Kidney (tissue), 14 donors: Measurements from ENCODE around the gene REM2. TPM values are rescaled to one million over a fixed set of nuclear protein-coding genes. Genes with fewer than 3 reads are reported as not detected.

ENCODE experiments used
- DNase-seq, 5 donors: peaks; one replicate each; pipeline ENCODE4 v3.0.0-alpha.2; 2013 to 2020
- FAIRE-seq: peaks from 2 replicates; lab custom pipeline; 2012; peaks lifted over from hg19 to GRCh38; lab: Jason Lieb, UNC
- H3K27ac ChIP-seq, 2 donors: one replicate each; pipeline ENCODE4 v1.7.0; 2013; ENCODE audit warnings: low read depth in 2 of 2, low read length in 2 of 2, inconsistent platforms in 1 of 2
- H3K27me3 ChIP-seq: one replicate; pipeline ENCODE4 v1.7.1; 2013; ENCODE audit warnings: low read length, inconsistent platforms; ENCODE audit not compliant: control insufficient read depth, insufficient read depth
- H3K36me3 ChIP-seq, 3 donors: one replicate each; pipeline versions ENCODE4 v1.7.0 to v1.7.1; 2013; ENCODE audit warnings: low read length in 3 of 3, control low read depth in 1 of 3, inconsistent platforms in 1 of 3; ENCODE audit not compliant: insufficient read depth in 3 of 3, control insufficient read depth in 2 of 3
- H3K4me1 ChIP-seq, 3 donors: one replicate each; pipeline versions ENCODE4 v1.7.0 to v1.7.1; 2013; ENCODE audit warnings: low read length in 3 of 3, inconsistent platforms in 1 of 3, low read depth in 1 of 3; ENCODE audit not compliant: control insufficient read depth in 2 of 3, insufficient read depth in 2 of 3
- H3K4me3 ChIP-seq, 3 donors: one replicate each; pipeline versions ENCODE4 v1.7.0 to v1.8.1; 2013; ENCODE audit warnings: low read length in 3 of 3, control low read depth in 1 of 3, inconsistent platforms in 1 of 3
- H3K9ac ChIP-seq, 3 donors: one replicate each; pipeline versions ENCODE4 v1.7.0 to v1.7.1; 2013; ENCODE audit warnings: low read length in 3 of 3, control low read depth in 1 of 3, inconsistent platforms in 1 of 3
- H3K9me3 ChIP-seq, 3 donors: one replicate each; pipeline versions ENCODE4 v1.7.0 to v1.7.1; 2013; ENCODE audit warnings: low read length in 3 of 3, control low read depth in 1 of 3, inconsistent platforms in 1 of 3; ENCODE audit not compliant: control insufficient read depth in 2 of 3, insufficient read depth in 1 of 3
- intact Hi-C: fragments of 100-400 bp; cut with DNase I; formaldehyde crosslinking; loops from one replicate; pipeline ENCODE4 v1.11.1; 2022
- polyA plus RNA-seq: library from polyadenylated mRNA; stranded (reverse); fragments of 350-450 nt; fragmentation: Illumina TruSeq; extraction: RNeasy Lipid Tissue Mini Kit (QIAGEN cat#74804); gene quantifications from one replicate; pipeline ENCODE4 v1.2.3, GENCODE V29; 2014; ENCODE audit warnings: low read depth, low replicate concordance; ENCODE audit not compliant: insufficient read depth
- total RNA-seq: library from RNA; stranded (reverse); fragmentation: NEBNext Ultra II Directional; extraction: Animal tissue kit (Norgen Biotek cat#: 25700); gene quantifications from one replicate; pipeline ENCODE4 v1.2.1, GENCODE V29; 2021
- TF ChIP-seq, protein P1 (sequence below): IDR thresholded peaks from 3 replicates; pipeline ENCODE4 v1.5.1; 2012; ENCODE audit warnings: mild to moderate bottlenecking, moderate library complexity, borderline replicate concordance; ENCODE audit not compliant: insufficient read depth; ENCODE audit errors: extremely low read depth
- donor health status: control.
- donor health status: control.
- donor health status: control.
- donor health status: control.
- donor health status: control.
- donor health status: DM: yes; HTN: yes; CAD: no.
- donor health status: Normal renal cell carcinoma (clear cell type).

REM2 gene
- total and polyA plus RNA-seq, 2 donors from 2014 or later = 0.63 to 0.77 TPM

GRCh38 chr14:22837114-22837749 lies 45.8 kb upstream of the REM2 start:
- H3K36me3 ChIP-seq = peaks cover 3 to 21% (median 13%) of the 10 kb centered on the region in 3 donors
- TF ChIP-seq, protein P1, sequence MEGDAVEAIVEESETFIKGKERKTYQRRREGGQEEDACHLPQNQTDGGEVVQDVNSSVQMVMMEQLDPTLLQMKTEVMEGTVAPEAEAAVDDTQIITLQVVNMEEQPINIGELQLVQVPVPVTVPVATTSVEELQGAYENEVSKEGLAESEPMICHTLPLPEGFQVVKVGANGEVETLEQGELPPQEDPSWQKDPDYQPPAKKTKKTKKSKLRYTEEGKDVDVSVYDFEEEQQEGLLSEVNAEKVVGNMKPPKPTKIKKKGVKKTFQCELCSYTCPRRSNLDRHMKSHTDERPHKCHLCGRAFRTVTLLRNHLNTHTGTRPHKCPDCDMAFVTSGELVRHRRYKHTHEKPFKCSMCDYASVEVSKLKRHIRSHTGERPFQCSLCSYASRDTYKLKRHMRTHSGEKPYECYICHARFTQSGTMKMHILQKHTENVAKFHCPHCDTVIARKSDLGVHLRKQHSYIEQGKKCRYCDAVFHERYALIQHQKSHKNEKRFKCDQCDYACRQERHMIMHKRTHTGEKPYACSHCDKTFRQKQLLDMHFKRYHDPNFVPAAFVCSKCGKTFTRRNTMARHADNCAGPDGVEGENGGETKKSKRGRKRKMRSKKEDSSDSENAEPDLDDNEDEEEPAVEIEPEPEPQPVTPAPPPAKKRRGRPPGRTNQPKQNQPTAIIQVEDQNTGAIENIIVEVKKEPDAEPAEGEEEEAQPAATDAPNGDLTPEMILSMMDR = no peak
- H3K4me3 ChIP-seq = peak overlapping the region; percentile 85 to 92 (median 88)
- H3K9ac ChIP-seq = peak overlapping the region; percentile 74 to 94 (median 86)
- H3K27ac ChIP-seq = peak overlapping the region; percentile 85 to 92
- peaks cover 0 to 3% (median 0%) of the 10 kb centered on the region in 3 donors for H3K4me1 ChIP-seq
- no peaks in the 10 kb centered on the region for H3K27me3 ChIP-seq
- H3K9me3 ChIP-seq = no peaks in the 10 kb centered on the region
- FAIRE-seq = no peak
- DNase-seq = peak; percentile 67 to 84 (median 72)
- intact Hi-C loops = no loop called here

GRCh38 chr14:22837750-22838538 lies 45.1 kb upstream of the REM2 start:
- peaks cover 0 to 3% (median 0%) of the 10 kb centered on the region in 3 donors for H3K4me1 ChIP-seq
- TF ChIP-seq, protein P1 = no peak
- DNase-seq (peak; percentile 53 to 70 (median 63)), FAIRE-seq (no peak)
- peaks cover 5 to 27% (median 19%) of the 10 kb centered on the region in 3 donors for H3K36me3 ChIP-seq
- H3K4me3 ChIP-seq = peak overlapping the region; percentile 85 to 92 (median 88)
- intact Hi-C loops = no loop called here
- H3K27ac ChIP-seq = peak overlapping the region; percentile 85 to 92
- H3K27me3 ChIP-seq = no peaks in the 10 kb centered on the region
- H3K9me3 ChIP-seq = no peaks in the 10 kb centered on the region
- H3K9ac ChIP-seq = peak overlapping the region; percentile 47 to 94 (median 86)

- Histone ChIP-seq H3K36me3 (peaks cover 7 to 29% (median 21%) of the 10 kb centered on the region in 3 donors), H3K27ac (peak overlapping the region; percentile 24 to 92), H3K9me3 (no peaks in the 10 kb centered on the region), H3K4me3 (peak overlapping the region; percentile 85 to 92 (median 88)), H3K4me1 (peaks cover 0 to 3% (median 0%) of the 10 kb centered on the region in 3 donors), H3K27me3 (no peaks in the 10 kb centered on the region), H3K9ac (peak overlapping the region in 2 of 3 donors; percentile 86 to 94)
- intact Hi-C loops = no loop called here
- FAIRE-seq = no peak
- TF ChIP-seq, protein P1 = no peak
- DNase-seq = peak in 1 of 5 donors; percentile 19
Observed at GRCh38 chr14:22838631-22839041, 44.4 kb upstream of the REM2 start.
